Measurements from ENCODE around the gene POLG. TPM values are rescaled to one million over a fixed set of nuclear protein-coding genes. Genes with fewer than 3 reads are reported as not detected.

Gene POLG
- total RNA-seq, 1 donor from 2014 or later: 50.3 TPM

- peak overlapping the region; percentile 66 to 90 for H3K4me3 ChIP-seq
- no peaks in the 10 kb centered on the region for H3K9me3 ChIP-seq
- no peak for TF ChIP-seq POLR2AphosphoS5 (IDR thresholded peaks at IDR 0.05; ENCODE audit: insufficient read depth in 1 of 2, low read depth in 1 of 2)
- TF ChIP-seq, protein P1, sequence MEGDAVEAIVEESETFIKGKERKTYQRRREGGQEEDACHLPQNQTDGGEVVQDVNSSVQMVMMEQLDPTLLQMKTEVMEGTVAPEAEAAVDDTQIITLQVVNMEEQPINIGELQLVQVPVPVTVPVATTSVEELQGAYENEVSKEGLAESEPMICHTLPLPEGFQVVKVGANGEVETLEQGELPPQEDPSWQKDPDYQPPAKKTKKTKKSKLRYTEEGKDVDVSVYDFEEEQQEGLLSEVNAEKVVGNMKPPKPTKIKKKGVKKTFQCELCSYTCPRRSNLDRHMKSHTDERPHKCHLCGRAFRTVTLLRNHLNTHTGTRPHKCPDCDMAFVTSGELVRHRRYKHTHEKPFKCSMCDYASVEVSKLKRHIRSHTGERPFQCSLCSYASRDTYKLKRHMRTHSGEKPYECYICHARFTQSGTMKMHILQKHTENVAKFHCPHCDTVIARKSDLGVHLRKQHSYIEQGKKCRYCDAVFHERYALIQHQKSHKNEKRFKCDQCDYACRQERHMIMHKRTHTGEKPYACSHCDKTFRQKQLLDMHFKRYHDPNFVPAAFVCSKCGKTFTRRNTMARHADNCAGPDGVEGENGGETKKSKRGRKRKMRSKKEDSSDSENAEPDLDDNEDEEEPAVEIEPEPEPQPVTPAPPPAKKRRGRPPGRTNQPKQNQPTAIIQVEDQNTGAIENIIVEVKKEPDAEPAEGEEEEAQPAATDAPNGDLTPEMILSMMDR (IDR thresholded peaks at IDR 0.05): no peak
- peaks cover 56% of the 10 kb centered on the region for H3K4me1 ChIP-seq
- H3K36me3 ChIP-seq: peaks cover 10 to 51% of the 10 kb centered on the region in 2 donors
- peak overlapping the region; percentile 86 for H3K27ac ChIP-seq
- DNase-seq (ENCODE audit: extremely low spot score in 2 of 2): no peak
- H3K27me3 ChIP-seq: no peaks in the 10 kb centered on the region
- intact Hi-C loops (cut with DNase I): no loop called here
Measured at GRCh38 chr15:89333011-89333860, 1.4 kb downstream of the POLG start.

DNA sequence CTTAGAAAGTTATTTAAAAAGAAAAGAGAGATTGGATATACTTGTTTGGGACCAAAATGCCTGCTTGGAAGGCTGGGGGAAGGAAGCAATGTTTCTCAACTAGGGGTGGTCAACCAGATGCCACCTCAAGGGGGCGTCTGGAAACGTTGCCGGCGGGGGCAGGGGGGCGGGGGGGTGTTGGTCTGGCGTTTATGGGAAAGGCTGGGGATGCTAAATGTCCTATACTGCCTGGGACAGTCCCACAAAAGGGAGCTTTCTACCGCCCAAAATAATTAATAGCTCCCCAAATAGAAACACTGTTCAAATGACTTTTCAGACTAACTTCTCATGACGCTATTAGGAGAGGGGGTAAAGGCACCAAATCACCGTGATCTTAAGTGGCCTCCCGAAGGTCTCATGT lies 2.2 kb downstream of the POLG start:
- Histone ChIP-seq H3K27me3 (no peaks in the 10 kb centered on the region), H3K4me3 (peak overlapping the region in 1 of 2 donors; percentile 90), H3K27ac (no peak overlapping the region), H3K4me1 (peaks cover 60% of the 10 kb centered on the region), H3K9me3 (no peaks in the 10 kb centered on the region), H3K36me3 (peaks cover 10 to 59% of the 10 kb centered on the region in 2 donors)
- TF ChIP-seq POLR2AphosphoS5 (IDR thresholded peaks at IDR 0.05; ENCODE audit: insufficient read depth in 1 of 2, low read depth in 1 of 2): no peak
- TF ChIP-seq, protein P1 (IDR thresholded peaks at IDR 0.05): no peak
- TF ChIP-seq POLR2A (IDR thresholded peaks at IDR 0.05): no peak
- intact Hi-C loops (cut with DNase I): no loop called here
- no peak for DNase-seq (ENCODE audit: extremely low spot score in 2 of 2)

GRCh38 chr15:89330881-89331595 lies 3.6 kb downstream of the POLG start:
- no peaks in the 10 kb centered on the region for H3K27me3 ChIP-seq
- no peak overlapping the region for H3K27ac ChIP-seq
- TF ChIP-seq, protein P1 (IDR thresholded peaks at IDR 0.05): no peak
- TF ChIP-seq POLR2A (IDR thresholded peaks at IDR 0.05) (no peak), POLR2AphosphoS5 (IDR thresholded peaks at IDR 0.05; ENCODE audit: insufficient read depth in 1 of 2, low read depth in 1 of 2) (no peak)
- H3K4me1 ChIP-seq: peaks cover 60% of the 10 kb centered on the region
- intact Hi-C loops (cut with DNase I): no loop called here
- H3K9me3 ChIP-seq: no peaks in the 10 kb centered on the region
- H3K4me3 ChIP-seq: no peak overlapping the region
- no peak for DNase-seq (ENCODE audit: extremely low spot score in 2 of 2)
- H3K36me3 ChIP-seq: peaks cover 10 to 73% of the 10 kb centered on the region in 2 donors

- Histone ChIP-seq H3K27me3 (no peaks in the 10 kb centered on the region), H3K4me1 (peaks cover 60% of the 10 kb centered on the region), H3K36me3 (peaks cover 10 to 82% of the 10 kb centered on the region in 2 donors), H3K9me3 (no peaks in the 10 kb centered on the region), H3K27ac (no peak overlapping the region), H3K4me3 (no peak overlapping the region)
- TF ChIP-seq POLR2A (IDR thresholded peaks at IDR 0.05) (no peak), POLR2AphosphoS5 (IDR thresholded peaks at IDR 0.05; ENCODE audit: insufficient read depth in 1 of 2, low read depth in 1 of 2) (no peak)
- no peak for DNase-seq (ENCODE audit: extremely low spot score in 2 of 2)
- intact Hi-C loops (cut with DNase I): no loop called here
Measured at GRCh38 chr15:89330119-89330518, 4.5 kb downstream of the POLG start.

- Histone ChIP-seq H3K27ac (no peak overlapping the region), H3K27me3 (no peaks in the 10 kb centered on the region), H3K4me1 (peaks cover 60% of the 10 kb centered on the region), H3K36me3 (peaks cover 10 to 88% of the 10 kb centered on the region in 2 donors), H3K4me3 (no peak overlapping the region), H3K9me3 (no peaks in the 10 kb centered on the region)
- DNase-seq (ENCODE audit: extremely low spot score in 2 of 2): no peak
- TF ChIP-seq POLR2AphosphoS5 (IDR thresholded peaks at IDR 0.05; ENCODE audit: insufficient read depth in 1 of 2, low read depth in 1 of 2): no peak
- TF ChIP-seq POLR2A (IDR thresholded peaks at IDR 0.05): no peak
- TF ChIP-seq, protein P1 (IDR thresholded peaks at IDR 0.05): no peak
- intact Hi-C loops (cut with DNase I): no loop called here
Measured at GRCh38 chr15:89329329-89330084, 5.1 kb downstream of the POLG start.
